Measurements from ENCODE around the gene KRT86. TPM values are rescaled to one million over a fixed set of nuclear protein-coding genes. Genes with fewer than 3 reads are reported as not detected.

Gene KRT86
- total RNA-seq, result 0.96 TPM

GRCh38 chr12:52274521-52275120 is at the start of gene KRT86:
KRT86 (plus strand) TSS chr12:52274645; CDS start chr12:52301917, 27,272 bp downstream.
- no peaks in the 10 kb centered on the region for H3K36me3 ChIP-seq
- no peaks in the 10 kb centered on the region for H3K27me3 ChIP-seq
- no peak for TF ChIP-seq CTCF (IDR thresholded peaks at IDR 0.05)
- intact Hi-C loops (cut with DNase I), result no loop called here
- H3K4me1 ChIP-seq, result peaks cover 2 to 13% of the 10 kb centered on the region in 2 donors
- no peak within 1 kb of the TSS for H3K4me3 ChIP-seq
- no peaks in the 10 kb centered on the region for H3K9me3 ChIP-seq
- H3K27ac ChIP-seq, result no peak within 1 kb of the TSS
- peak in 1 of 2 donors; percentile 48 for DNase-seq (ENCODE audit: low spot score in 2 of 2)

GRCh38 chr12:52225752-52226151 is 48.7 kb upstream of the KRT86 start:
- DNase-seq (ENCODE audit: low spot score in 2 of 2), result no peak
- intact Hi-C loops (cut with DNase I), result no loop called here
- no peak overlapping the region for H3K4me3 ChIP-seq
- TF ChIP-seq CTCF (IDR thresholded peaks at IDR 0.05), result no peak
- peak overlapping the region; percentile 85 to 87 for H3K27ac ChIP-seq
- no peaks in the 10 kb centered on the region for H3K27me3 ChIP-seq
- H3K4me1 ChIP-seq, result peaks cover 9 to 40% of the 10 kb centered on the region in 2 donors
- H3K9me3 ChIP-seq, result peaks cover 0 to 8% of the 10 kb centered on the region in 2 donors
- no peaks in the 10 kb centered on the region for H3K36me3 ChIP-seq

- Histone ChIP-seq H3K4me1 (peaks cover 14 to 43% of the 10 kb centered on the region in 2 donors), H3K27me3 (no peaks in the 10 kb centered on the region), H3K9me3 (peaks cover 0 to 8% of the 10 kb centered on the region in 2 donors), H3K36me3 (no peaks in the 10 kb centered on the region), H3K4me3 (no peak overlapping the region), H3K27ac (peak overlapping the region; percentile 85 to 87)
- intact Hi-C loops (cut with DNase I), result no loop called here
- no peak for TF ChIP-seq CTCF (IDR thresholded peaks at IDR 0.05)
- DNase-seq (ENCODE audit: low spot score in 2 of 2), result no peak
Observed at GRCh38 chr12:52226446-52226845, 48.0 kb upstream of the KRT86 start.

GRCh38 chr12:52227606-52228166 is 46.8 kb upstream of the KRT86 start:
- TF ChIP-seq CTCF (IDR thresholded peaks at IDR 0.05), result no peak
- Histone ChIP-seq H3K4me3 (no peak overlapping the region), H3K9me3 (peaks cover 0 to 8% of the 10 kb centered on the region in 2 donors), H3K36me3 (no peaks in the 10 kb centered on the region), H3K27me3 (peaks cover 4% of the 10 kb centered on the region), H3K27ac (peak overlapping the region; percentile 85 to 87), H3K4me1 (peaks cover 10 to 44% of the 10 kb centered on the region in 2 donors)
- DNase-seq (ENCODE audit: low spot score in 2 of 2), result no peak
- intact Hi-C loops (cut with DNase I), result no loop called here

GRCh38 chr12:52228366-52228765 is 46.1 kb upstream of the KRT86 start:
- no peak for TF ChIP-seq CTCF (IDR thresholded peaks at IDR 0.05)
- intact Hi-C loops (cut with DNase I), result no loop called here
- Histone ChIP-seq H3K9me3 (peaks cover 0 to 8% of the 10 kb centered on the region in 2 donors), H3K4me3 (no peak overlapping the region), H3K4me1 (peaks cover 15 to 49% of the 10 kb centered on the region in 2 donors), H3K27me3 (peaks cover 4% of the 10 kb centered on the region), H3K36me3 (no peaks in the 10 kb centered on the region), H3K27ac (peak overlapping the region; percentile 15 to 83)
- DNase-seq (ENCODE audit: low spot score in 2 of 2), result no peak
